ENCODE results near the gene TH.

TH gene

GRCh38 chr11:2118677-2119076 lies 52.9 kb downstream of the TH start:
- Histone ChIP-seq H3K27me3 (peaks cover 29% of the 10 kb centered on the region), H3K4me1 (ENCODE audit: control insufficient read depth in 1 of 2, insufficient read depth in 1 of 2, low read depth in 1 of 2, low read length in 1 of 2) (no peaks in the 10 kb centered on the region), H3K27ac (no peak overlapping the region), H3K36me3 (no peaks in the 10 kb centered on the region), H3K4me3 (ENCODE audit: low read depth in 1 of 2, low read length in 1 of 2) (no peak overlapping the region), H3K9me3 (no peaks in the 10 kb centered on the region)
- TF ChIP-seq, protein P1, sequence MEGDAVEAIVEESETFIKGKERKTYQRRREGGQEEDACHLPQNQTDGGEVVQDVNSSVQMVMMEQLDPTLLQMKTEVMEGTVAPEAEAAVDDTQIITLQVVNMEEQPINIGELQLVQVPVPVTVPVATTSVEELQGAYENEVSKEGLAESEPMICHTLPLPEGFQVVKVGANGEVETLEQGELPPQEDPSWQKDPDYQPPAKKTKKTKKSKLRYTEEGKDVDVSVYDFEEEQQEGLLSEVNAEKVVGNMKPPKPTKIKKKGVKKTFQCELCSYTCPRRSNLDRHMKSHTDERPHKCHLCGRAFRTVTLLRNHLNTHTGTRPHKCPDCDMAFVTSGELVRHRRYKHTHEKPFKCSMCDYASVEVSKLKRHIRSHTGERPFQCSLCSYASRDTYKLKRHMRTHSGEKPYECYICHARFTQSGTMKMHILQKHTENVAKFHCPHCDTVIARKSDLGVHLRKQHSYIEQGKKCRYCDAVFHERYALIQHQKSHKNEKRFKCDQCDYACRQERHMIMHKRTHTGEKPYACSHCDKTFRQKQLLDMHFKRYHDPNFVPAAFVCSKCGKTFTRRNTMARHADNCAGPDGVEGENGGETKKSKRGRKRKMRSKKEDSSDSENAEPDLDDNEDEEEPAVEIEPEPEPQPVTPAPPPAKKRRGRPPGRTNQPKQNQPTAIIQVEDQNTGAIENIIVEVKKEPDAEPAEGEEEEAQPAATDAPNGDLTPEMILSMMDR (IDR thresholded peaks at IDR 0.05), result no peak

- H3K4me1 ChIP-seq (ENCODE audit: control insufficient read depth in 1 of 2, insufficient read depth in 1 of 2, low read depth in 1 of 2, low read length in 1 of 2), result no peaks in the 10 kb centered on the region
- H3K36me3 ChIP-seq, result no peaks in the 10 kb centered on the region
- no peaks in the 10 kb centered on the region for H3K9me3 ChIP-seq
- no peak overlapping the region for H3K27ac ChIP-seq
- no peak overlapping the region for H3K4me3 ChIP-seq (ENCODE audit: low read depth in 1 of 2, low read length in 1 of 2)
- TF ChIP-seq, protein P1 (IDR thresholded peaks at IDR 0.05), result no peak
- peaks cover 18% of the 10 kb centered on the region for H3K27me3 ChIP-seq
Observed at GRCh38 chr11:2116680-2117079, 54.9 kb downstream of the TH start.

DNA sequence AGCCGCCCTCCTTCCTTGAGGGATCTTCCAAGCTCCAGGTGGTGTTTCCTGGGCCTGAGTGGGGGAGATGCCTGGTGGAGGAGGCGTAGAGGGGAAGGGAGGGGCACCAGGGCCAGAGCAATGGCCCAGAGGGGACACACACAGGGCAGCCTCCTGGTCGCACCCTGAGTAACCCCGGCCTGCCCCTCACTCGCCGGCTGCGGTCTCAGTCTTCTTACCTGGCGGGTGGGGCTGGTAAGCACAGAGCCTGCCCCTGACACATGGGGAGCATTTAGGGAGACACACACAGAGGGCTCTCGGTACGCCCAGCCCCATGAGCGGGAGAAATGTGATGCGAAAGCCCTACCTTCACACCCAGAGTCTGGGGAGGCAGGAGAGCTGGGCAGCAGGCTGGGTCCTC lies 56.3 kb downstream of the TH start:
- no peaks in the 10 kb centered on the region for H3K36me3 ChIP-seq
- peaks cover 12% of the 10 kb centered on the region for H3K27me3 ChIP-seq
- TF ChIP-seq, protein P1 (IDR thresholded peaks at IDR 0.05), result no peak
- no peaks in the 10 kb centered on the region for H3K9me3 ChIP-seq
- H3K27ac ChIP-seq, result no peak overlapping the region
- H3K4me1 ChIP-seq (ENCODE audit: control insufficient read depth in 1 of 2, insufficient read depth in 1 of 2, low read depth in 1 of 2, low read length in 1 of 2), result no peaks in the 10 kb centered on the region
- no peak overlapping the region for H3K4me3 ChIP-seq (ENCODE audit: low read depth in 1 of 2, low read length in 1 of 2)

DNA sequence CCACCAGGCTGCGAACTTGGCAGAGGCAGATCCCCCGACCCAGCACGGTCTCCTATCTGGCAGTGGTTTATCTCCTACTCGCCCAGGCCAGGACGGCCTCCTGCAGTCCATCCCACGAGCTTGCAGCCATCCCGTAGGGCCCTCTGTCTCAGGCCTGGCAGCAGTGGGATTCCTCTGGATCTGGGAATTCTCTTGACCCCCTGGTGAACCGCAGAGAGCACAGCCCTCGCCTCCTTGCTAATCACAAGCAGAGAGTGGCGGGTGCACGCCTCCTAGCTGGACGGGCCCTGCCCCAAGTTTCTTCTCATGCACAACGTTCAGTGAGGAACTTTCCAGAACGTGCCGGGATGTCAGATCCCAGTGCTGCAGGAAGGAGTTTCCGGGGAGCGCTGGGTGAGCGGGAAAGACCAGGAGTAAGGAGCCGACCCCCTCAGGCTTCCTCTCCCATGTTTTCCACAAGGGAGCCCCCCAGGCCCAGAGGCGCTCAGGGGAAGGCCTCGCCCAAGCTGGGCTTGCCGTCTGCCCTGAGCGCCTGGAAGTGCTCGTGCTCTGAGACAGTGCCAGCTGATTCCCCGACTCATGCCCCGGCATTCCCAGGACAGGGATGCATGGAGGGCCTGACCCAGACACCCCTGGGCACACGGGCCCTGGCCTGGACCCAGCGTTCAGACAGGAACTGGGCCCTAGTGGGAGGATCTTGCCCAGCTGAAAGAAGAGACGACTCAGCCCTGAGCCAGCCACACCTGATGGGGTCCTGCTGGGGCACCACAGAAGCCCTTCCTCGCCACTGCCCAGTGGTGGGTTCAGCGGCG lies 57.0 kb downstream of the TH start:
- Histone ChIP-seq H3K4me3 (ENCODE audit: low read depth in 1 of 2, low read length in 1 of 2) (no peak overlapping the region), H3K27ac (no peak overlapping the region), H3K4me1 (ENCODE audit: control insufficient read depth in 1 of 2, insufficient read depth in 1 of 2, low read depth in 1 of 2, low read length in 1 of 2) (no peaks in the 10 kb centered on the region), H3K9me3 (no peaks in the 10 kb centered on the region), H3K27me3 (peaks cover 19% of the 10 kb centered on the region), H3K36me3 (no peaks in the 10 kb centered on the region)
- TF ChIP-seq, protein P1 (IDR thresholded peaks at IDR 0.05), result no peak
